HTR-8/SVneo (cell line): ENCODE data around the gene GTPBP4.
A peak's percentile ranks its signal among the peaks of the same experiment; 100 is the strongest.
"Not testable (repeated sequence)": the region's sequence is repeated elsewhere in the genome, so short reads cannot be mapped to it uniquely, and the experiment has no call there.

Experiments
- DNase-seq: peaks from one replicate; pipeline ENCODE4 v3.0.0; 2011; ENCODE audit warnings: low spot score, mixed read lengths; ENCODE audit not compliant: insufficient read length
- FAIRE-seq: peaks from 2 replicates; lab custom pipeline; 2011; peaks lifted over from hg19 to GRCh38; lab: Jason Lieb, UNC

Gene GTPBP4

GRCh38 chr10:986881-987619, 1.2 kb upstream of the GTPBP4 start:
- FAIRE-seq = no peak
- DNase-seq = peak; percentile 45

- DNase-seq = peak; percentile 25
- FAIRE-seq = no peak
These were observed 689 bp upstream of the GTPBP4 start for GRCh38 chr10:987620-987869.

GRCh38 chr10:988667-989545, 672 bp downstream of the GTPBP4 start:
- DNase-seq (no peak), FAIRE-seq (no peak)

DNA sequence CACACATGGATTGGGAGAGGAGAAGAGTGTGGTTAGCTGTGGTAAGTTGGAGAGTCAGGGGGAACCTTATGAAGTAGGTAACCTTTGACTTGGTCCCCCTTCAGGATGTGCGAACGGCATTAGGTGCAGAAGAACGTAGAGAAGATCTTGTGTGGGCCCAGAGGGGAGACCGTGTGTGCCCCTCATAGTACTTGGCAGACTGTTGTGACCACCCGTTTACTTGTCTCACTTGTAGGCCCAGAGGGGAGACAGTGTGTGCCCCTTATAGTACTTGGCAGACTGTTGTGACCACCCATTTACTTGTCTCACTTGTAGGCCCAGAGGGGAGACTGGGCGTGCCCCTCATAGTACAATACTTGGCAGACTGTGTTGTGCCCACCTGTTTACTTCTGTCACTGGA, 2.6 kb downstream of the GTPBP4 start:
- DNase-seq (no peak), FAIRE-seq (no peak)

- DNase-seq (no peak), FAIRE-seq (no peak)
These were observed 4.2 kb downstream of the GTPBP4 start for GRCh38 chr10:992467-992866.

DNA sequence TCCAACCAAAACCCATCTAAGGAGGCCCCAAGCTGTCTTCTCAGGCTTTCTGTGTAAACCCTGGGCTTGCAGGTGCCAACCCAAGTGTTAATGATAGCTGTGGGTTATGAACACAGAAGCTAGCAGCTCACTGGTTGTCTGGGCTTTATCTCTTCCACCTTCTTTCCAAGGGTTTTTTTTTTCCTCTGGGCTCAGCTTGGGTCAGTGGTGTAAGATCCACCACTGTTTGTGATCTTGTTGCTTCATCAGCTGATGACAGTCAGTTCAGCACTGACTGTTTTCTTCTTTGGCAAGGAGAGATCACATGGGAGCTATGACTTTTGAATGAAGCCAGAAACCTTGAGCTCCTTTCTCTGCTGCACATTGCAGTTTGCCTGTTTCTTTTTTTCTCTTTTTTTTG, 4.6 kb downstream of the GTPBP4 start:
- DNase-seq (no peak), FAIRE-seq (no peak)

- no peak for FAIRE-seq
- DNase-seq = no peak
These were observed 6.8 kb downstream of the GTPBP4 start for GRCh38 chr10:994836-995558.

DNA sequence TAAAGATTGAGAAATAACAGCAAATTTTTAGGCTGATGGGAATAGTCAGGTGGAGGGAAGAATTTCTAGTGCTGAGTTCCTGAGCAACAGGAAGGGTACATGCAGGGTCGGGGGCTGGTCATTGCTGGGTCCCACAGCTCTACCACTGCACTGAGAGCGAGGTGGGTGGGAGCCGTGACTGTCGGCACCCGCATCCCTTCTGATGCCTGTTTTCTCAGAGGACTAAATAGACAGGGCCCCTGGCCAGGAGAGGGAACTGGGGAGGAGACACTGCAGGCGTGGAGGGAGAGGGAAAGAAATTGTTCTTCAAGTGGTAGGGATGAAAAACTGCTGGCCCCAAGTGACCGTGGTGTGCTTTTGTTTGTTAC, 7.3 kb downstream of the GTPBP4 start:
- no peak for DNase-seq
- FAIRE-seq = no peak

- DNase-seq (no peak), FAIRE-seq (no peak)
These were observed 7.8 kb downstream of the GTPBP4 start for GRCh38 chr10:996031-996430.

DNA sequence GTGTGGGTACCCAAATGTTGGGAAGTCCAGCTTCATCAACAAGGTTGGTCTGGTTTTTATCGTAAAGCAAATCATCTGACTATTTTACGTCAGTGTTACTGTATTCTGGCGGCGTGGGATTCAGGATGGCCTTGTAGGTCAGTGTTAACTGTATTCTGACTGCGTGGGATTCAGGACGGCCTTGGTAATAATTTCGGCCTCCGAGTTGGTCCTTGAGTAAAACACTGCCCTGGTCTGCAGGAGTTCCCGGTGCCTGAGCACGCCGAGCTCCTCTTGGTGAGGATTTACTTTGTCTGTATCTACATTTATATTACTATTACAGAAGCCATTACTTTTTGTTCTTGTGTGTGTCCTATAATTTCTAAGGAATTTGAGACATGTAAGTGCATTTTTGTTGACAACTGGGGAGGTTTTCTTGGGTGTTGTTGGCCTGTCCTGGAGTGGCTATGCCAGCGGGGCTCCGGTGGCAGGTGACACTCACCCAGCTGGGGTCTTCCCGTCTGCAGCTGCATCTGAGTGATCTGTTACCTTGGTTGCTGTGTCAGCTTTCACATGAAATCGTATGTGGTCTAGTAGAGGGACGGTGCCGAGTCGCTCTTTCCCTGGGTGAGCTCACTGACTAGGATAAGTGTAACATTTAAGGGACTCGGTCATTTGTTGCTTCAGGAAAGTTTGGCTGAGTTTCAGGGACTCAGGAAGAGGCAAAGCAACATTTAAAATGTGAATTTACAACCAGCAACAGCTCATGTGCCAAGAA, 9.2 kb downstream of the GTPBP4 start:
- FAIRE-seq (no peak), DNase-seq (no peak)

DNA sequence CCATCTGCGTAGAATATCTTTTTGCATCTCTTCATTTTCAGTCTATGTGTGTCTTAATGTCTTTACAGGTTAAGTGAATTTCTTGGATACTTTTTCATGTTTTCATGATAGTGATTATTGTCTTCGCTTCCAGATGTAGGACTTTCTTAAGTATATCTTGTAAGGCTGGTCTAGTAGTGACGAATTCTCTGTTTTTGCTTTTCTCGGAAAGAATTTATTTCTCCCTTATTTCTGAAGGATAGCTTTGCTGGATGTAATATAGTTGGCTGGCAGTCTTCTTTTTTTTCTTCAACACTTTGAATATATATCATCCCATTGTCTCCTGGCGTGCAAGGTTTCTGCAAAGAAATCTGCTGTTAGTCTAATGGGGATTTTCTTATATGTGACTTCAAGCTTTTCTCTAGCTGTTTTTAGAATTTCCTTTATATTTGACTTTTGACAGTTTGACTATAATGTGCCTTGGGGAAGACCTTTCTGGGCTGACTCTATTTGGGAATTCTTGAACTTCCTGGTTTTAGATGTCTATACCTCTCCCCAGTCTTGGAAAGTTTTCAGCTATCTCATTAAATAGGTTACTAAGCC, 14.3 kb downstream of the GTPBP4 start:
- no peak for DNase-seq
- FAIRE-seq = no peak

GRCh38 chr10:1003884-1004670, 15.8 kb downstream of the GTPBP4 start:
- DNase-seq = no peak
- no peak for FAIRE-seq

GRCh38 chr10:1006573-1006972, 18.3 kb downstream of the GTPBP4 start:
- FAIRE-seq (no peak), DNase-seq (no peak)

- FAIRE-seq (no peak), DNase-seq (no peak)
These were observed 19.3 kb downstream of the GTPBP4 start for GRCh38 chr10:1007583-1007982.

DNA sequence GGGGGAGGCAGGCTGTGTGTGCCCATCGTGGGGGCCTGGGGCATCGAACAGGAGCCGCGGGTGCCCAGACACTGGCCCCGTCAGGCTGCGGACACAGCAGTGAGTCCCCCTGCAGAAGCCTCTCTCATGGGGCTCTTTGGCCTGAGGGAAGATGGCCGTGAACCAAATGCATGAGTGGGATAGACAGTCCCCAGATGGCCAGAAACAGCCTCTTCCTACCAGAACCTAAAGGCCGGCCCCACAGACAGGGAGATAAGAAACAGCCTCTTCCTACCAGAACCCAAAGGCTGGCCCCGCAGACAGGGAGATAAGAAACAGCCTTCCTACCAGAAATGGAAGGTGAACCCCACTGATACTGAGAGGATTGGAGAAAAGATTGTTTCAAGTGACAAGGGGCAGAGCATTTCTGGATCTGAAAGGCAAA, 20.8 kb downstream of the GTPBP4 start:
- DNase-seq (no peak), FAIRE-seq (no peak)

DNA sequence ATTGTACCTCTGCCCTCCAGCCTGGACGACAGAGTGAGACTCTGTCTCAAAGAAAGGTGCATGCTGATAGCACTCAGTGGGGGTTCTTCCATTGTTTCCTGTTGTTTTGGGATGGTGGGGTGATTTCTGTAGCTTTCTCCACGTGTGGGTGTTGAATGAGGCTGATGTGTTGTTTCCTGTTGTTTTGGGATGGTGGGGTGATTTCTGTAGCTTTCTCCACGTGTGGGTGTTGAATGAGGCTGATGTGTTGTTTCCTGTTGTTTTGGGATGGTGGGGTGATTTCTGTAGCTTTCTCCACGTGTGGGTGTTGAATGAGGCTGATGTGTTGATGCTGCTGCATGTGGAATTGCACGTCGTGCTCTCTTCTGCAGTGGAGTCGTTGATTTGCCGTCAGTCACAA, 21.7 kb downstream of the GTPBP4 start:
- not testable (repeated sequence) for FAIRE-seq, DNase-seq

DNA sequence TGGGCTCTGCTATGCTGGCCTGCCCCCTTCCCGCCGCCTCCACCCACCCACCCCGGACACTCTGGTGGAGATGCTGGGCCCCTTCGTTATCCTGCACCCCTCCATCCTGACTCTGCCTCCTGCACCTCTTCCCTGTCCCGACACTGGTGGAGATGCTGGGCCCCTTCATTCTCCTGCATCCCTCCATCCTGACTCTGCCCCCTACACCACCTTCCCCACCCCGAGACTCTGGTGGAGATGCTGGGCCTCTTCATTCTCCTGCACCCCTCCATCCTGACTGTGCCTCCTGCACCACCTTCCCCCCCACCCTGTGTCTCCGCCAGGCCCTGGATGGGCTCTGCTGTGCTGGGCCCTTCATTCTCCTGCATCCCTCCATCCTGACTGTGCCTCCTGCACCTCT, 22.5 kb downstream of the GTPBP4 start:
- no peak for FAIRE-seq
- DNase-seq = no peak

- DNase-seq = no peak
- FAIRE-seq = no peak
These were observed 23.5 kb downstream of the GTPBP4 start for GRCh38 chr10:1011696-1012095.

GRCh38 chr10:1015688-1016087, 27.5 kb downstream of the GTPBP4 start:
- no peak for FAIRE-seq
- no peak for DNase-seq
